Measurements from ENCODE around the gene ASNSD1. TPM values are rescaled to one million over a fixed set of nuclear protein-coding genes. Genes with fewer than 3 reads are reported as not detected.

Gene ASNSD1
- total and polyA plus RNA-seq, 4 donors = 28.0 to 55.8 (median 30.1) TPM

DNA sequence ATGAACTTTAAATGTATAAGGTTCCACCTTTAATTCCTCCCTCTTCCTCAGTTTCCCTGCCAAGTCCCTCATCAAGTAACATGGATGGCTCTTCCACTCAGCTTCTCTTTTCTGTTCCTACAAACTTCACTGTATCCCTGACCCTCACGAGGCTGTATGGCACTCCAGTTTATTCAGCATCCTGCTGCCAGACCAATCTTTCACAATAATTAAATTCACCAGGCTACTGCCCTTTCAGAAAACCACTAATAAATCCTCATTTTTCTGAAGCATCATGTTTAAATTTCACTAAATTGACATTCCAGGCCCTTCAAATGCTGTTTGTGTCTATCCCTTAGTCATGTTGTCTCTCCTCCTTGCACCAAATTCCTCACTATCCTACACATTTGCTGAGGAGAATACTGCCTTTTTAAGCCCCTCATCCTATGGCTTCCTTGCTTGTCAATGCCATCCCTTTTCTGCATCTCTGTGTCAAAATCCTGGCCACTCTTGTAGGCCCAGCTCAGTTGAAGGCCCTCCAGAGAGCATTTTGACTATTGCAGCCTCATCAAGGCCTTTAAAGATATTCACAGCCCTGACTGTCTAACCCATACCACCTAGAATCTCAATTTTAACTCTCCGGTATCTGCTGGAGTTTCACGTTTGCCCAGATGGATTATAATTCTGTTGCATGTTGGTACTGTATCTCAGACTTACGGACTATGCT is 22.8 kb upstream of the ASNSD1 start:
- no peak overlapping the region for H3K27ac ChIP-seq (ENCODE audit: low read depth in 1 of 2, low read length in 1 of 2)
- ATAC-seq (ENCODE audit: insufficient read depth, low FRiP score) (no peak), DNase-seq (no peak)
- no peaks in the 10 kb centered on the region for H3K27me3 ChIP-seq (ENCODE audit: control insufficient read depth in 3 of 3, insufficient read depth in 3 of 3, low read length in 2 of 3)
- H3K4me1 ChIP-seq (ENCODE audit: control insufficient read depth in 5 of 5, insufficient read depth in 5 of 5, low read length in 5 of 5) = no peaks in the 10 kb centered on the region
- no peak for TF ChIP-seq CTCF (IDR thresholded peaks at IDR 0.05; ENCODE audit: control extremely low read depth, extremely low read depth)
- no peaks in the 10 kb centered on the region for H3K9me3 ChIP-seq (ENCODE audit: control insufficient read depth in 4 of 4, insufficient read depth in 3 of 4, low read length in 3 of 4)
- 91 to 96% methylated on average over 4 of the region's 4 CpGs for WGBS, 2 donors
- no peak overlapping the region for H3K9ac ChIP-seq (ENCODE audit: insufficient read depth in 1 of 2, low read length in 2 of 2)
- H3K36me3 ChIP-seq (ENCODE audit: control insufficient read depth in 4 of 4, insufficient read depth in 4 of 4, low read length in 4 of 4) = no peaks in the 10 kb centered on the region
- H3K4me3 ChIP-seq = no peak overlapping the region

- no peak overlapping the region for H3K27ac ChIP-seq (ENCODE audit: low read depth in 1 of 2, low read length in 1 of 2)
- DNase-seq = peak in 1 of 3 donors; percentile 35
- H3K4me3 ChIP-seq = no peak overlapping the region
- ATAC-seq (ENCODE audit: insufficient read depth, low FRiP score) = no peak
- WGBS, 2 donors = 57 to 62% methylated on average over 3 of the region's 3 CpGs
- H3K36me3 ChIP-seq (ENCODE audit: control insufficient read depth in 4 of 4, insufficient read depth in 4 of 4, low read length in 4 of 4) = no peaks in the 10 kb centered on the region
- TF ChIP-seq CTCF (IDR thresholded peaks at IDR 0.05; ENCODE audit: control extremely low read depth, extremely low read depth) = no peak
- H3K4me1 ChIP-seq (ENCODE audit: control insufficient read depth in 5 of 5, insufficient read depth in 5 of 5, low read length in 5 of 5) = no peaks in the 10 kb centered on the region
- no peak overlapping the region for H3K9ac ChIP-seq (ENCODE audit: insufficient read depth in 1 of 2, low read length in 2 of 2)
- H3K9me3 ChIP-seq (ENCODE audit: control insufficient read depth in 4 of 4, insufficient read depth in 3 of 4, low read length in 3 of 4) = no peaks in the 10 kb centered on the region
- H3K27me3 ChIP-seq (ENCODE audit: control insufficient read depth in 3 of 3, insufficient read depth in 3 of 3, low read length in 2 of 3) = no peaks in the 10 kb centered on the region
Measured at GRCh38 chr2:189639007-189639609, 22.2 kb upstream of the ASNSD1 start.

GRCh38 chr2:189641002-189641401 is 20.3 kb upstream of the ASNSD1 start:
- no peak for DNase-seq
- TF ChIP-seq CTCF (IDR thresholded peaks at IDR 0.05; ENCODE audit: control extremely low read depth, extremely low read depth) = no peak
- no peak for ATAC-seq (ENCODE audit: insufficient read depth, low FRiP score)
- WGBS, 2 donors = 54 to 78% methylated on average over 1 of the region's 1 CpG
- Histone ChIP-seq H3K27ac (ENCODE audit: low read depth in 1 of 2, low read length in 1 of 2) (no peak overlapping the region), H3K36me3 (ENCODE audit: control insufficient read depth in 4 of 4, insufficient read depth in 4 of 4, low read length in 4 of 4) (no peaks in the 10 kb centered on the region), H3K27me3 (ENCODE audit: control insufficient read depth in 3 of 3, insufficient read depth in 3 of 3, low read length in 2 of 3) (no peaks in the 10 kb centered on the region), H3K4me3 (no peak overlapping the region), H3K9ac (ENCODE audit: insufficient read depth in 1 of 2, low read length in 2 of 2) (no peak overlapping the region), H3K9me3 (ENCODE audit: control insufficient read depth in 4 of 4, insufficient read depth in 3 of 4, low read length in 3 of 4) (no peaks in the 10 kb centered on the region), H3K4me1 (ENCODE audit: control insufficient read depth in 5 of 5, insufficient read depth in 5 of 5, low read length in 5 of 5) (no peaks in the 10 kb centered on the region)

Measured in lung (tissue), 12 donors.